Subcutaneous adipose tissue (tissue), 4 donors: ENCODE data around the gene LRRC42. TPM values are rescaled to one million over a fixed set of nuclear protein-coding genes. Genes with fewer than 3 reads are reported as not detected.

Source experiments
- CTCF ChIP-seq: fragments of 450-650 bp; IDR thresholded peaks from one replicate; pipeline ENCODE4 v1.5.1; 2016; ENCODE audit warnings: low read depth, mild to moderate bottlenecking, control low read depth, antibody characterized with exemption, moderate library complexity
- total RNA-seq, 4 donors: library from RNA; depleted of rRNA; stranded (reverse); fragments of >200 nt; gene quantifications; one replicate each; pipeline ENCODE4 v1.1.0, GENCODE V29; 2016

The LRRC42 gene
- total RNA-seq, 4 donors from 2014 or later, result 9.6 to 19.4 (median 15.3) TPM

- no peak for TF ChIP-seq CTCF
Measured at GRCh38 chr1:53984726-53985125, 38.6 kb downstream of the LRRC42 start.

- no peak for TF ChIP-seq CTCF
Measured at GRCh38 chr1:53986458-53986857, 40.3 kb downstream of the LRRC42 start.

- TF ChIP-seq CTCF, result no peak
Measured at GRCh38 chr1:53987880-53988279, 41.7 kb downstream of the LRRC42 start.

GRCh38 chr1:53992085-53992874 is 46.1 kb downstream of the LRRC42 start:
- no peak for TF ChIP-seq CTCF

GRCh38 chr1:53995683-53996082 is 49.5 kb downstream of the LRRC42 start:
- no peak for TF ChIP-seq CTCF

- no peak for TF ChIP-seq CTCF
Measured at GRCh38 chr1:53998223-53998622, 52.1 kb downstream of the LRRC42 start.

GRCh38 chr1:53999920-54000319 is 53.8 kb downstream of the LRRC42 start:
- TF ChIP-seq CTCF, result no peak
